K562 (cell line): ENCODE measurements around the gene TUBGCP6. TPM values are rescaled to one million over a fixed set of nuclear protein-coding genes. Genes with fewer than 3 reads are reported as not detected.
A peak's percentile ranks its signal among the peaks of the same experiment; 100 is the strongest.

Experiments used
- CBX1 ChIP-seq: sonication (generic); IDR thresholded peaks from 2 replicates; pipeline ENCODE4 v1.6.1; 2016; ENCODE audit warnings: antibody characterized with exemption, low read depth, mild to moderate bottlenecking
- CHD4 ChIP-seq: fragments of 200-600 bp; sonication (generic); IDR thresholded peaks from 3 replicates; pipeline ENCODE4 v1.6.1; 2012; ENCODE audit warnings: low read depth, mild to moderate bottlenecking, mixed read lengths, low read length, inconsistent platforms; ENCODE audit not compliant: insufficient read depth, insufficient replicate concordance, poor library complexity, severe bottlenecking
- CUX1 ChIP-seq: fragments of 200-800 bp; sonication (Bioruptor generic); IDR thresholded peaks from 2 replicates; pipeline ENCODE4 v1.6.1; 2016; ENCODE audit warnings: missing genetic modification characterization, missing compliant biosample characterization
- DDX20 ChIP-seq: fragments of 450-650 bp; IDR thresholded peaks from 2 replicates; pipeline ENCODE4 v1.6.1; 2016; ENCODE audit warnings: missing genetic modification characterization, low read depth, mild to moderate bottlenecking, missing compliant biosample characterization, moderate library complexity
- DEAF1 ChIP-seq: fragments of 450-650 bp; formaldehyde crosslinking; IDR thresholded peaks from 2 replicates; pipeline ENCODE4 v1.4.0; 2020; ENCODE audit warnings: mild to moderate bottlenecking, moderate library complexity
- DPF2 ChIP-seq: fragments of 450-650 bp; IDR thresholded peaks from 2 replicates; pipeline ENCODE4 v1.6.1; 2016
- NKRF ChIP-seq: fragments of 450-650 bp; IDR thresholded peaks from 2 replicates; pipeline ENCODE4 v1.6.1; 2016; ENCODE audit warnings: borderline replicate concordance
- NR0B1 ChIP-seq: fragments of 450-650 bp; IDR thresholded peaks from one replicate; pipeline ENCODE4 v1.6.1; 2018; ENCODE audit warnings: mild to moderate bottlenecking, moderate library complexity; ENCODE audit not compliant: partially characterized antibody
- NR2C2 ChIP-seq, 2 experiments: fragments of 200-800 bp in 1 of 2; sonication (Bioruptor generic) in 1 of 2; sonication (generic) in 1 of 2; formaldehyde crosslinking in 1 of 2; IDR thresholded peaks; 2 replicates each; pipeline versions ENCODE4 v1.6.1 to v1.8.0; 2016 to 2022; ENCODE audit warnings: mild to moderate bottlenecking in 1 of 2, missing compliant biosample characterization in 1 of 2, missing genetic modification characterization in 1 of 2, missing genetic modification reagents in 1 of 2
- SAFB2 ChIP-seq: fragments of 200-400 bp; formaldehyde crosslinking; IDR thresholded peaks from 2 replicates; pipeline ENCODE4 v1.6.1; 2018; ENCODE audit warnings: borderline replicate concordance, low read length, low read depth, moderate library complexity; ENCODE audit not compliant: severe bottlenecking
- SETDB1 ChIP-seq: IDR thresholded peaks from one replicate; pipeline ENCODE4 v1.6.1; 2012; ENCODE audit warnings: low read length, control low read depth, inconsistent platforms
- SMC3 ChIP-seq: conservative IDR thresholded peaks from 2 replicates; pipeline ENCODE4 v1.6.1; 2011; ENCODE audit warnings: low read depth, low read length, improper control_type of control experiment; ENCODE audit not compliant: insufficient read depth
- ZNF23 ChIP-seq: fragments of 250-450 bp; sonication (Bioruptor Pico); IDR thresholded peaks from 2 replicates; pipeline ENCODE4 v1.4.0; 2020; ENCODE audit warnings: mild to moderate bottlenecking
- ZNF263 ChIP-seq: sonication (generic); formaldehyde crosslinking; IDR thresholded peaks from 2 replicates; pipeline ENCODE4 v1.8.0; 2022; ENCODE audit warnings: mild to moderate bottlenecking, missing genetic modification reagents, borderline replicate concordance
- ZSCAN29 ChIP-seq: fragments of 450-650 bp; IDR thresholded peaks from 2 replicates; pipeline ENCODE4 v1.6.1; 2017
- polyA plus RNA-seq, 8 experiments: library from polyadenylated mRNA; depleted of rRNA in 4 of 8; stranded (reverse) in 5 of 8; unstranded in 3 of 8; fragments of >200 nt; fragmentation: Nextera tagmentation in 2 of 8; fragmentation: Illumina TruSeq in 1 of 8; extraction: Ambion mirVana in 2 of 8; extraction: Trizol in 1 of 8; gene quantifications; 2 replicates each; pipeline versions ENCODE4 v1.2.1 to v1.2.3, GENCODE V29; 2011 to 2014; ENCODE audit warnings: inconsistent platforms in 1 of 8, missing spikeins in 1 of 8
- total RNA-seq, 7 experiments: library from RNA; depleted of rRNA in 6 of 7; stranded (reverse); fragments of >200 nt in 6 of 7; fragmentation: Illumina TruSeq in 2 of 7; extraction: Trizol in 2 of 7; gene quantifications; 2 replicates each; pipeline versions ENCODE4 v1.2.1 to v1.2.3, GENCODE V29; 2011 to 2021; ENCODE audit warnings: low replicate concordance in 1 of 7

TUBGCP6 gene
- total and polyA plus RNA-seq, 9 of the 15 experiments (the other 6 are each of a cell fraction or from before 2014, with no cell fraction given): 0.76 to 33.0 (median 10.1) TPM

- TF ChIP-seq DEAF1 (CRISPR knock-in tag): no peak
- no peak for TF ChIP-seq ZSCAN29
- no peak for TF ChIP-seq DPF2
- TF ChIP-seq NR2C2 (CRISPR knock-in tag; IDR thresholded peaks at IDR 0.05): 0 out of 2 replicates have a peak, but pooled peaks have one; percentile 49
- TF ChIP-seq NR2C2 (tag; IDR thresholded peaks at IDR 0.05): peak; percentile 40; the same call in 1 of the 2 replicates
- no peak for TF ChIP-seq ZNF263 (CRISPR knock-in tag)
- TF ChIP-seq NR0B1: no peak
- no peak for TF ChIP-seq SETDB1
- no peak for TF ChIP-seq DDX20 (tag)
- TF ChIP-seq NKRF: peak; percentile 61; the same call in 1 of the 2 replicates
- TF ChIP-seq CUX1 (CRISPR knock-in tag): no peak
- TF ChIP-seq SMC3: no peak
- TF ChIP-seq CBX1: peak; percentile 45; the same call in 1 of the 2 replicates
- TF ChIP-seq CHD4: no peak
- no peak for TF ChIP-seq ZNF23
- TF ChIP-seq SAFB2: no peak
Observed at GRCh38 chr22:50244420-50245213, at the start of gene TUBGCP6 (continued).
